Ovary (tissue), 9 donors: ENCODE measurements around the gene SLC4A8. TPM values are rescaled to one million over a fixed set of nuclear protein-coding genes. Genes with fewer than 3 reads are reported as not detected.

Source experiments
- DNase-seq, 5 donors: peaks; one replicate each; pipeline ENCODE4 v3.0.0-alpha.2; 2019 to 2020
- H3K27ac ChIP-seq, 2 donors: fragments of 200-600 bp; one replicate each; pipeline versions ENCODE4 v1.5.1 to v1.8.0; 2019 to 2022
- H3K27me3 ChIP-seq: fragments of 200-600 bp; one replicate; pipeline ENCODE4 v1.8.0; 2022
- H3K36me3 ChIP-seq: fragments of 200-600 bp; sonication (generic); one replicate; pipeline ENCODE4 v1.5.1; 2019
- H3K4me1 ChIP-seq: one replicate; pipeline ENCODE4 v1.8.1; 2013; ENCODE audit warnings: mild to moderate bottlenecking, moderate library complexity; ENCODE audit not compliant: insufficient read depth
- H3K4me3 ChIP-seq: fragments of 200-600 bp; sonication (generic); one replicate; pipeline ENCODE4 v1.5.1; 2017
- H3K9me3 ChIP-seq, 2 donors: fragments of 200-600 bp in 1 of 2; sonication (generic) in 1 of 2; one replicate each; pipeline versions ENCODE4 v1.5.1 to v1.8.1; 2013 to 2019; ENCODE audit warnings: mild to moderate bottlenecking in 1 of 2, moderate library complexity in 1 of 2
- CTCF ChIP-seq, 3 donors: fragments of 450-650 bp in 2 of 3; fragments of 200-600 bp in 1 of 3; IDR thresholded peaks; one replicate each; pipeline versions ENCODE4 v1.5.1 to v1.8.0; 2016 to 2022; ENCODE audit warnings: antibody characterized with exemption in 3 of 3, mild to moderate bottlenecking in 1 of 3
- EP300 ChIP-seq: sonication (generic); formaldehyde crosslinking; IDR thresholded peaks from one replicate; pipeline ENCODE4 v1.6.1; 2017; ENCODE audit warnings: antibody characterized with exemption
- POLR2A ChIP-seq: fragments of 450-650 bp; IDR thresholded peaks from one replicate; pipeline ENCODE4 v1.6.1; 2017; ENCODE audit warnings: antibody characterized with exemption, mild to moderate bottlenecking, moderate library complexity
- WGBS, 3 donors: extraction: QIAGEN DNeasy Blood & Tissue Kit in 1 of 3; methylation state at CpG; one replicate each; pipeline versions ENCODE4 v1.1.5 to v1.1.7; 2013 to 2017; 5-methylcytosine and 5-hydroxymethylcytosine counted together
- intact Hi-C, 4 donors: fragments of 100-400 bp; cut with DNase I; formaldehyde crosslinking; loops; one replicate each; pipeline versions ENCODE4 v1.11.0 to v1.15.1; 2022 to 2023
- polyA plus RNA-seq, 2 donors: library from polyadenylated mRNA; stranded (reverse); fragments of 200-250 nt in 1 of 2; fragments of 350-450 nt in 1 of 2; fragmentation: Illumina TruSeq in 1 of 2; extraction: RNeasy Lipid Tissue Mini Kit (QIAGEN cat#74804) in 1 of 2; gene quantifications; one replicate each; pipeline ENCODE4 v1.2.3, GENCODE V29; 2013 to 2014
- total RNA-seq, 7 donors: library from RNA; depleted of rRNA in 2 of 7; stranded (reverse); fragments of >200 nt in 2 of 7; fragmentation: NEBNext Ultra II Directional in 3 of 7; extraction: Animal tissue kit (Norgen Biotek cat#: 25700) in 3 of 7; gene quantifications; one replicate each; pipeline versions ENCODE4 v1.1.0 to v1.2.4, GENCODE V29; 2016 to 2023
- donor health status: DM: no; HTN: no; CAD: no; lungs with moderate emphysema.
- donor health status: DM: no; HTN: no; CAD: no.
- donor health status: Bipolar disorder and iron deficiency.
- donor health status: DM: yes; HTN: yes; CAD: no.
- donor health status: DM: no; HTN: no; CAD: no.
- donor health status: DM: yes; HTN: yes; CAD: no.

The SLC4A8 gene
- total and polyA plus RNA-seq, 9 donors = 1.5 to 18.5 (median 7.8) TPM

DNA sequence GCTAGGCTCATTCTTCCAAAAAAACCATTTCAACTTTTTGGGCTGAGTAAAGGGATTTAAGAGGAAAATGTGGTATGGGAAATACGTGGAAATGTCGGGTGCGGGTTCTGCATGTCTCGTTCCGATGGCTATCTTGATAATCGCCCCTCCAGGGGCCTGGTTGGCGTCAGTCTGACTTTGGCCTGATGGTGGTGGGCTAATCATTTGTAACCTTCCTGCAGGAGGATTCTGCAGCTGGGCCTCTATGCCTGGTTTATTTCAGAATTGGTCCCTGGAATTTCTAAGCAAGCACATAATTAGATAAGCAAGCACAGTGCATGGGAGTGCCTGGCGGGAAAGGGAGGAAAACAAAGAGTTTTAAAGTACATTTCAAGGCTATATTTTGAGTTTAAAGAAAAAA lies 14.8 kb upstream of the SLC4A8 start:
- TF ChIP-seq EP300 (no peak), POLR2A (no peak), CTCF (IDR thresholded peaks at IDR 0.05) (no peak)

DNA sequence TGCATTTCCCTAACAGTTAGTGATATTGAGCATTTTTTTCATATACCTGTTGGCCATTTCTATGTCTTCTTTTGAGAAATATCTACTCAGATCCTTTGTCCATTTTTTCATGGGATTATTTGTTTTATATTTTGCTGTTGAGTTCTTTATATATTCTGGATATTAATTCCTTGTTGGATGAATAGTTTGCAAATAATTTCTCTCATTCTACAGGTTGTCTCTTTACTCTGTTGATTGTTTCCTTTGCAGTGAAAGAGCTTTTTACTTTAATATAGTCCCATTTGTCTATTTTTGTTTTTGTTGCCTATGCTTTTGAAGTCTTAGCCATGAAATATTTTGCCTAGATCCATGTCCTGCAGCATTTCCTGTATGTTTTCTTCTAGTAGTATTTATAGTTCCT lies 11.5 kb upstream of the SLC4A8 start:
- TF ChIP-seq POLR2A = no peak
- no peak for TF ChIP-seq EP300
- TF ChIP-seq CTCF (IDR thresholded peaks at IDR 0.05) = no peak
- H3K4me1 ChIP-seq = peaks cover 1% of the 10 kb centered on the region
- no peak overlapping the region for H3K27ac ChIP-seq
- intact Hi-C loops = no loop called here
- H3K9me3 ChIP-seq = no peaks in the 10 kb centered on the region
- no peak overlapping the region for H3K4me3 ChIP-seq
- H3K27me3 ChIP-seq = no peaks in the 10 kb centered on the region
- DNase-seq = no peak
- no peaks in the 10 kb centered on the region for H3K36me3 ChIP-seq

More for the DNA sequence above, 14.8 kb upstream of the SLC4A8 start:
- peak in 1 of 5 donors; percentile 67 for DNase-seq
- no peaks in the 10 kb centered on the region for H3K9me3 ChIP-seq
- H3K27ac ChIP-seq = no peak overlapping the region
- intact Hi-C loops = no loop called here
- H3K4me3 ChIP-seq = no peak overlapping the region
- no peaks in the 10 kb centered on the region for H3K27me3 ChIP-seq
- peaks cover 1% of the 10 kb centered on the region for H3K4me1 ChIP-seq
- WGBS, 3 donors = 9 to 23% (median 9%) methylated on average over 8 of the region's 8 CpGs
- H3K36me3 ChIP-seq = no peaks in the 10 kb centered on the region

DNA sequence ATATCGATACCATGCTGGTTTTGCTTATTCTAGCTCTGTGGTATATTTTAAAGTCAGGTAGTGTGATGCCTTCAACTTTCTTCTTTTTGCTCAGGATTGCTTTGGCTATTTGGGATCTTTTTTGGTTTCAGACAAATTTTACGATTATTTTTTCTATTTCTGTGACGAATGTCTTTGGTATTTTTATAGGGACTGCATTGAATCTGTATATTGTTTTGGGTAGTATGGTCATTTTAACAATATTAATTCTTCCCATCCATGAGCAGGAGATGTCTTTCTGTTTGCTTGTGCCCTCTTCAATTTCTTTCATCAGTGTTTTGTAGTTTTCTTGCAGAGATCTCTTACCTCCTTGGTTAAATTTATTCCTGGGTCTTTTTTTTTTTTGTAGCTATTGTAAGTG lies 10.8 kb upstream of the SLC4A8 start:
- Histone ChIP-seq H3K4me3 (no peak overlapping the region), H3K27me3 (no peaks in the 10 kb centered on the region), H3K9me3 (no peaks in the 10 kb centered on the region), H3K27ac (no peak overlapping the region), H3K36me3 (no peaks in the 10 kb centered on the region), H3K4me1 (no peaks in the 10 kb centered on the region)
- 93 to 100% (median 97%) methylated on average over 3 of the region's 3 CpGs for WGBS, 3 donors
- no peak for TF ChIP-seq EP300
- no peak for TF ChIP-seq CTCF (IDR thresholded peaks at IDR 0.05)
- TF ChIP-seq POLR2A = no peak
- no peak for DNase-seq
- intact Hi-C loops = no loop called here

- H3K36me3 ChIP-seq = no peaks in the 10 kb centered on the region
- WGBS, 3 donors = 91 to 97% (median 96%) methylated on average over 1 of the region's 1 CpG
- no peak overlapping the region for H3K27ac ChIP-seq
- TF ChIP-seq POLR2A (no peak), EP300 (no peak), CTCF (IDR thresholded peaks at IDR 0.05) (no peak)
- H3K4me1 ChIP-seq = no peaks in the 10 kb centered on the region
- DNase-seq = no peak
- H3K27me3 ChIP-seq = no peaks in the 10 kb centered on the region
- no peak overlapping the region for H3K4me3 ChIP-seq
- intact Hi-C loops = no loop called here
- no peaks in the 10 kb centered on the region for H3K9me3 ChIP-seq
Measured at GRCh38 chr12:51415931-51416330, 8.7 kb upstream of the SLC4A8 start.

GRCh38 chr12:51417826-51418225 lies 6.8 kb upstream of the SLC4A8 start:
- TF ChIP-seq EP300 = no peak
- TF ChIP-seq CTCF (IDR thresholded peaks at IDR 0.05) = no peak
- no peak for TF ChIP-seq POLR2A
- H3K27ac ChIP-seq = no peak overlapping the region
- no peak for DNase-seq
- H3K27me3 ChIP-seq = no peaks in the 10 kb centered on the region
- no peaks in the 10 kb centered on the region for H3K36me3 ChIP-seq
- no peaks in the 10 kb centered on the region for H3K9me3 ChIP-seq
- WGBS, 3 donors = 53 to 65% (median 60%) methylated on average over 4 of the region's 4 CpGs
- no peak overlapping the region for H3K4me3 ChIP-seq
- H3K4me1 ChIP-seq = no peaks in the 10 kb centered on the region
- intact Hi-C loops = no loop called here
